Coronary artery (tissue), 2 donors: ENCODE data around the gene CCL14.

Experiments used
- DNase-seq: peaks from one replicate; pipeline ENCODE4 v3.0.0-alpha.2; 2017; ENCODE audit warnings: low spot score
- H3K27ac ChIP-seq, 2 donors: fragments of 200-600 bp; sonication (generic); one replicate each; pipeline ENCODE4 v1.5.1; 2016 to 2019
- H3K4me3 ChIP-seq: fragments of 200-600 bp; sonication (generic); 2 replicates; pipeline ENCODE4 v1.5.1; 2016; ENCODE audit warnings: mild to moderate bottlenecking, moderate library complexity
- CTCF ChIP-seq: fragments of 200-600 bp; sonication (generic); IDR thresholded peaks from one replicate; pipeline ENCODE4 v1.5.1; 2019; ENCODE audit warnings: antibody characterized with exemption

The CCL14 gene

GRCh38 chr17:35968520-35969054 is 17.9 kb downstream of the CCL14 start:
- DNase-seq: no peak
- no peak overlapping the region for H3K27ac ChIP-seq
- no peak overlapping the region for H3K4me3 ChIP-seq
- TF ChIP-seq CTCF: no peak

GRCh38 chr17:35965272-35965671 is 21.3 kb downstream of the CCL14 start:
- Histone ChIP-seq H3K27ac (no peak overlapping the region), H3K4me3 (no peak overlapping the region)
- no peak for DNase-seq
- no peak for TF ChIP-seq CTCF

- DNase-seq: no peak
- TF ChIP-seq CTCF: no peak
- H3K27ac ChIP-seq: no peak overlapping the region
- H3K4me3 ChIP-seq: no peak overlapping the region
Measured at GRCh38 chr17:35963663-35964062, 22.9 kb downstream of the CCL14 start.

- H3K27ac ChIP-seq: no peak overlapping the region
- H3K4me3 ChIP-seq: no peak overlapping the region
- TF ChIP-seq CTCF: no peak
- DNase-seq: no peak
Measured at GRCh38 chr17:35953720-35954119, 32.8 kb downstream of the CCL14 start.

- DNase-seq: no peak
- no peak overlapping the region for H3K27ac ChIP-seq
- TF ChIP-seq CTCF: no peak
Measured at GRCh38 chr17:35949401-35949800, 37.1 kb downstream of the CCL14 start.

GRCh38 chr17:35948092-35948491 is 38.4 kb downstream of the CCL14 start:
- H3K4me3 ChIP-seq: no peak overlapping the region
- TF ChIP-seq CTCF: no peak
- no peak for DNase-seq

More at GRCh38 chr17:35949401-35949800, 37.1 kb downstream of the CCL14 start:
- no peak overlapping the region for H3K4me3 ChIP-seq

GRCh38 chr17:35947156-35947585 is 39.4 kb downstream of the CCL14 start:
- Histone ChIP-seq H3K4me3 (peak overlapping the region; percentile 36), H3K27ac (no peak overlapping the region)
- DNase-seq: no peak
- TF ChIP-seq CTCF: peak; percentile 67

More at GRCh38 chr17:35948092-35948491, 38.4 kb downstream of the CCL14 start:
- H3K27ac ChIP-seq: no peak overlapping the region
